Endothelial cell of umbilical vein (primary cell): ENCODE results near the gene CDK5RAP2. TPM values are rescaled to one million over a fixed set of nuclear protein-coding genes. Genes with fewer than 3 reads are reported as not detected.

Experiments
- BruUV-seq: library from RNA; stranded (reverse); fragments of 400-500 nt; replicated peaks from 2 replicates; lab custom pipeline; 2021; lab: Mats Ljungman, UMichigan
- CTCF ChIA-PET: fragments of 300-600, 350-600 bp; sonication (Branson Sonifier 250); formaldehyde crosslinking; loops from one replicate; lab custom pipeline; 2021; ENCODE audit warnings: antibody characterized with exemption, inconsistent platforms; lab: Charles Lee
- POLR2A ChIA-PET: fragments of 300-600, 350-600 bp; sonication (Branson Sonifier 250); formaldehyde crosslinking; loops from one replicate; lab custom pipeline; 2021; ENCODE audit warnings: antibody characterized with exemption, inconsistent platforms; lab: Charles Lee
- DNase-seq: peaks from one replicate; pipeline ENCODE4 v3.0.0-alpha.2; 2011; ENCODE audit warnings: low read depth, low spot score
- FAIRE-seq: peaks from 2 replicates; lab custom pipeline; 2011; peaks lifted over from hg19 to GRCh38; lab: Jason Lieb, UNC
- H2AFZ ChIP-seq: 2 replicates; pipeline ENCODE4 v1.6.0; 2012; ENCODE audit warnings: low read depth, low read length, control low read depth, inconsistent platforms
- H3K27ac ChIP-seq: 2 replicates; pipeline ENCODE4 v1.5.1; 2011; ENCODE audit warnings: low read depth, mild to moderate bottlenecking, control low read depth, low read length, moderate library complexity; ENCODE audit not compliant: insufficient read depth
- H3K27me3 ChIP-seq, 2 experiments: 2 replicates each; pipeline versions ENCODE4 v1.6.0 to v1.6.1; 2011; ENCODE audit warnings: low read length in 2 of 2, mixed read lengths in 1 of 2; ENCODE audit not compliant: control insufficient read depth in 2 of 2, insufficient read depth in 2 of 2
- H3K36me3 ChIP-seq, 2 experiments: 2 replicates in 1 of 2; 3 replicates in 1 of 2; pipeline ENCODE4 v1.5.1; 2011; ENCODE audit warnings: low read length in 2 of 2, mild to moderate bottlenecking in 1 of 2, moderate library complexity in 1 of 2; ENCODE audit not compliant: control insufficient read depth in 2 of 2, insufficient read depth in 2 of 2; ENCODE audit errors: extremely low read depth in 1 of 2
- H3K4me1 ChIP-seq: 3 replicates; pipeline ENCODE4 v1.5.1; 2011; ENCODE audit warnings: mild to moderate bottlenecking, low read length; ENCODE audit not compliant: control insufficient read depth, insufficient read depth; ENCODE audit errors: extremely low read depth
- H3K4me2 ChIP-seq: 2 replicates; pipeline ENCODE4 v1.6.1; 2011; ENCODE audit warnings: low read length, control low read depth, mixed read lengths; ENCODE audit not compliant: insufficient read depth
- H3K4me3 ChIP-seq, 3 experiments: fragments of 200-600 bp in 1 of 3; sonication (generic), shearing (Covaris generic) in 1 of 3; replicated peaks in 1 of 3; 2 replicates each; pipeline ENCODE4 v1.5.1; 2011 to 2016; ENCODE audit warnings: control low read depth in 3 of 3, low read length in 3 of 3, mild to moderate bottlenecking in 2 of 3, inconsistent platforms in 1 of 3, low read depth in 1 of 3, moderate library complexity in 1 of 3; ENCODE audit not compliant: insufficient read depth in 1 of 3
- H3K79me2 ChIP-seq: 2 replicates; pipeline ENCODE4 v1.6.0; 2012; ENCODE audit warnings: low read length, inconsistent platforms; ENCODE audit not compliant: control insufficient read depth, insufficient read depth
- H3K9ac ChIP-seq: replicated peaks from 2 replicates; pipeline ENCODE3; 2011; ENCODE audit warnings: low read length, control low read depth; ENCODE audit not compliant: insufficient read depth; ENCODE audit errors: extremely low read depth
- H3K9me1 ChIP-seq: replicated peaks from 3 replicates; pipeline ENCODE4 v1.6.0; 2011; ENCODE audit warnings: mild to moderate bottlenecking, low read length; ENCODE audit not compliant: control insufficient read depth, insufficient read depth; ENCODE audit errors: extremely low read depth
- H3K9me3 ChIP-seq: replicated peaks from 2 replicates; pipeline ENCODE4 v1.5.1; 2012; ENCODE audit warnings: low read length, inconsistent platforms; ENCODE audit not compliant: control insufficient read depth, insufficient read depth
- H4K20me1 ChIP-seq: replicated peaks from 2 replicates; pipeline ENCODE3; 2011; ENCODE audit warnings: mild to moderate bottlenecking, low read length; ENCODE audit not compliant: control insufficient read depth, insufficient read depth; ENCODE audit errors: extremely low read depth
- CTCF ChIP-seq, 2 donors: IDR thresholded peaks; 1 replicate in 1 of 2; 2 replicates in 1 of 2; pipeline ENCODE4 v1.5.1; 2011; ENCODE audit warnings: low read length in 2 of 2, mild to moderate bottlenecking in 2 of 2, moderate library complexity in 2 of 2, control low read depth in 1 of 2, inconsistent platforms in 1 of 2, low read depth in 1 of 2; ENCODE audit not compliant: insufficient read depth in 1 of 2; ENCODE audit errors: extremely low read depth in 1 of 2
- EZH2 ChIP-seq: IDR thresholded peaks from 2 replicates; pipeline ENCODE4 v1.6.1; 2012; ENCODE audit warnings: borderline replicate concordance, low read depth, mild to moderate bottlenecking, moderate library complexity, low read length, inconsistent platforms; ENCODE audit not compliant: severe bottlenecking
- FOS ChIP-seq: IDR thresholded peaks from 2 replicates; pipeline ENCODE4 v1.6.1; 2011; ENCODE audit warnings: mild to moderate bottlenecking, low read length, moderate library complexity, borderline replicate concordance; ENCODE audit not compliant: insufficient read depth
- GATA2 ChIP-seq: IDR thresholded peaks from 2 replicates; pipeline ENCODE4 v1.7.0; 2011; ENCODE audit warnings: low read depth, mild to moderate bottlenecking, moderate library complexity, mixed read lengths, low read length; ENCODE audit not compliant: insufficient read length, insufficient read depth
- JUN ChIP-seq: IDR thresholded peaks from 2 replicates; pipeline ENCODE4 v1.6.1; 2011; ENCODE audit warnings: borderline replicate concordance, low read depth; ENCODE audit not compliant: insufficient read length, insufficient read depth
- MAX ChIP-seq: IDR thresholded peaks from 2 replicates; pipeline ENCODE4 v1.6.1; 2011; ENCODE audit not compliant: insufficient read depth, insufficient read length
- MYC ChIP-seq: IDR thresholded peaks from one replicate; pipeline ENCODE4 v1.6.1; 2011; ENCODE audit warnings: mild to moderate bottlenecking, low read depth, low read length
- POLR2A ChIP-seq: IDR thresholded peaks from 2 replicates; pipeline ENCODE4 v1.6.1; 2012; ENCODE audit warnings: low read depth, mild to moderate bottlenecking, control low read depth, low read length
- POLR2AphosphoS5 ChIP-seq: IDR thresholded peaks from 2 replicates; pipeline ENCODE4 v1.6.1; 2012; ENCODE audit warnings: low read depth, mild to moderate bottlenecking, control low read depth, low read length, moderate library complexity; ENCODE audit not compliant: insufficient read depth
- dilution Hi-C: fragments of 300-500 bp; cut with MboI; formaldehyde crosslinking; loops from one replicate; pipeline ENCODE4 v1.15.0; 2019; ENCODE audit warnings: low sequenced_read_pairs; ENCODE audit not compliant: extremely low pct_ligation_motif_present
- intact Hi-C: fragments of 100-400 bp; cut with micrococcal nuclease; formaldehyde crosslinking; loops from one replicate; pipeline ENCODE4 v1.10.0; 2022
- polyA plus RNA-seq, 4 experiments: library from polyadenylated mRNA; depleted of rRNA in 3 of 4; stranded (reverse) in 3 of 4; unstranded in 1 of 4; fragments of >200 nt; gene quantifications; 2 replicates each; pipeline versions ENCODE4 v1.2.1 to v1.2.3, GENCODE V29; 2011 to 2012; ENCODE audit warnings: missing spikeins in 1 of 4
- total RNA-seq: library from RNA; stranded (reverse); gene quantifications from 2 replicates; pipeline ENCODE4 v1.2.3, GENCODE V29; 2021

Gene CDK5RAP2
- total and polyA plus RNA-seq, 2 donors (not counting 3 experiments of a cell fraction or from before 2014, with no cell fraction given), result 17.5 to 56.7 TPM

GRCh38 chr9:120378680-120379079, 201.3 kb downstream of the CDK5RAP2 start:
- BruUV-seq, result no TSS peak
- dilution Hi-C loops, result no loop called here
- Histone ChIP-seq H3K9me1 (no peaks in the 10 kb centered on the region), H3K4me3 (no peak overlapping the region), H3K9ac (no peak overlapping the region), H3K4me2 (no peak overlapping the region), H3K4me1 (no peaks in the 10 kb centered on the region), H3K79me2 (no peaks in the 10 kb centered on the region), H4K20me1 (no peaks in the 10 kb centered on the region), H3K36me3 (no peaks in the 10 kb centered on the region), H3K9me3 (no peaks in the 10 kb centered on the region), H3K27me3 (no peaks in the 10 kb centered on the region), H3K27ac (no peak overlapping the region), H2AFZ (no peak overlapping the region)
- no peak for FAIRE-seq
- no peak for TF ChIP-seq MAX
- no peak for TF ChIP-seq POLR2A
- intact Hi-C loops, result no loop called here
- POLR2A ChIA-PET, result no interaction called here
- DNase-seq, result no peak
- CTCF ChIA-PET, result no interaction called here

DNA sequence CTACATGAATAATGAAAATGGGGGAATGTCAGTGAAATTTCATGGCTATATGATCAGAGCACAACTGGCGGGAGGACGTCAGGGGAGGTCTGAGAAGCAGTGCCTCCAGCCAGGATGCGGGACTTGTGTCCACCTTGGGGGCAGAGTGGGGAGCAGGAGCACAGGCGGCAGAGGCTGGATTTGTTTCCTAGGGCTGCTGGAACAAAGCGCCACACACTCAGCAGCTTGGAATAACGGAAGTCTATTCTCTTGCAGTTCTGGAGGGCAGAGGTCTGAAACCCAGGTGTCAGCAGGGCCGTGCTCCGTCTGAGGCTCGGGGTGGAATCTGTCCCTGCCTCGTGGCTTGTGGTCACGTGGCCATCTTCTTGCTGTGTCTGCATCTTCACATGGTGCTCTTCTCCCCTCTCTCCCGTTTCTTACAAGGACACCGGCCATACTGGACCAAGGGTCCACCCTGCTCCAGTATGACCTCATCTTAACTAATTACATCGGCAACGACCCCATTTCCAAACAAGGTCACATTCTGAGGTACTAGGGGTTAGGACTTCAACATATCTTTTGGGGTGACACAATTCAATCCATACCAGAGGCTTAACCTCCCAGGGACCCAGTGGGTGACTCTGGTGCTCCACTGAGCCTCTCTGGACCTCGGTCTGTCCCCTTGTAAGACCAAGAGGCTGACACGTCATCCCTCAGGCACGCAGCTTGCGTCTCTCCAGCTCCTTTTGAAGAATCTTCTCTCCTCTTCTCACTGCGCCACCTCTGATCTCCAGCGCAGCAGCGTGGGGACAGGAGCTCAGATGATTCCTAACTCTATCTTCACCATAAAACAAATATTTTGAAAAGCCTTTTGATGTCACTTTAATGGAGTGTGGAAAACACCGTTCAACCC, 202.5 kb downstream of the CDK5RAP2 start:
- FAIRE-seq (no peak), DNase-seq (no peak)
- no peak overlapping the region for H2AFZ ChIP-seq
- H3K79me2 ChIP-seq, result no peaks in the 10 kb centered on the region
- H3K27me3 ChIP-seq, result peaks cover 0 to 2% of the 10 kb centered on the region in 2 experiments
- no peaks in the 10 kb centered on the region for H3K36me3 ChIP-seq
- H4K20me1 ChIP-seq, result no peaks in the 10 kb centered on the region
- no peak overlapping the region for H3K4me2 ChIP-seq
- TF ChIP-seq FOS (no peak), MAX (no peak), POLR2A (no peak), EZH2 (no peak), CTCF (IDR thresholded peaks at IDR 0.05; ENCODE audit: extremely low read depth in 1 of 2, insufficient read depth in 1 of 2, low read depth in 1 of 2, low read length in 2 of 2) (no peak), MYC (no peak), GATA2 (no peak), POLR2AphosphoS5 (no peak), JUN (no peak)
- H3K9ac ChIP-seq, result no peak overlapping the region
- BruUV-seq, result no TSS peak
- H3K4me3 ChIP-seq, result no peak overlapping the region
- H3K9me1 ChIP-seq, result no peaks in the 10 kb centered on the region
- intact Hi-C loops, result no loop called here
- dilution Hi-C loops, result no loop called here
- POLR2A ChIA-PET, result no interaction called here
- H3K27ac ChIP-seq, result no peak overlapping the region
- no peaks in the 10 kb centered on the region for H3K4me1 ChIP-seq
- CTCF ChIA-PET, result interaction anchor here (1.8 kb wide), 1 partner anchor 9 kb away, joined by 5 read pairs; no protein-coding TSS in a partner anchor
- H3K9me3 ChIP-seq, result no peaks in the 10 kb centered on the region
